Peyer's patch (tissue), 4 donors: Measurements from ENCODE around the gene CDC42SE2. TPM values are rescaled to one million over a fixed set of nuclear protein-coding genes. Genes with fewer than 3 reads are reported as not detected.

ENCODE experiments used
- DNase-seq, 3 donors: peaks; one replicate each; pipeline ENCODE4 v3.0.0-alpha.2; 2017 to 2019
- H3K27ac ChIP-seq, 4 donors: fragments of 200-600 bp; sonication (generic); one replicate each; pipeline ENCODE4 v1.5.1; 2016 to 2019
- H3K27me3 ChIP-seq, 2 donors: fragments of 200-600 bp; sonication (generic); one replicate each; pipeline ENCODE4 v1.5.1; 2019
- H3K36me3 ChIP-seq, 3 donors: fragments of 200-600 bp; sonication (generic); one replicate each; pipeline ENCODE4 v1.5.1; 2016 to 2019
- H3K4me1 ChIP-seq, 4 donors: fragments of 200-600 bp; sonication (generic); one replicate each; pipeline ENCODE4 v1.5.1; 2016 to 2019
- H3K4me3 ChIP-seq, 4 donors: fragments of 200-600 bp; sonication (generic); 1 replicate in 3 of 4; 2 replicates in 1 of 4; pipeline ENCODE4 v1.5.1; 2016 to 2019; ENCODE audit warnings: mild to moderate bottlenecking in 1 of 4
- H3K9me3 ChIP-seq, 4 donors: fragments of 200-600 bp; sonication (generic); one replicate each; pipeline ENCODE4 v1.5.1; 2016 to 2019; ENCODE audit warnings: mild to moderate bottlenecking in 1 of 4
- CTCF ChIP-seq, 6 experiments: fragments of 450-650 bp in 4 of 6; fragments of 200-600 bp in 2 of 6; sonication (generic) in 1 of 6; IDR thresholded peaks; one replicate each; pipeline ENCODE4 v1.5.1; 2017 to 2019; ENCODE audit warnings: antibody characterized with exemption in 6 of 6, mild to moderate bottlenecking in 3 of 6, moderate library complexity in 1 of 6
- POLR2A ChIP-seq, 2 donors: fragments of 450-650 bp; IDR thresholded peaks; one replicate each; pipeline ENCODE4 v1.5.1; 2017; ENCODE audit warnings: antibody characterized with exemption in 2 of 2, mild to moderate bottlenecking in 2 of 2, moderate library complexity in 2 of 2
- total RNA-seq, 4 donors: library from RNA; depleted of rRNA; stranded (reverse); fragments of >200 nt; gene quantifications; one replicate each; pipeline ENCODE4 v1.1.0, GENCODE V29; 2016

The CDC42SE2 gene
- total RNA-seq, 4 donors from 2014 or later = 49.9 to 125 (median 91.4) TPM

GRCh38 chr5:131316822-131317221 lies 53.0 kb downstream of the CDC42SE2 start:
- DNase-seq = no peak
- H3K9me3 ChIP-seq = no peaks in the 10 kb centered on the region
- H3K4me3 ChIP-seq = no peak overlapping the region
- no peak for TF ChIP-seq CTCF (IDR thresholded peaks at IDR 0.05)
- H3K36me3 ChIP-seq = peaks cover 0 to 15% (median 0%) of the 10 kb centered on the region in 3 donors
- no peaks in the 10 kb centered on the region for H3K27me3 ChIP-seq
- no peak overlapping the region for H3K27ac ChIP-seq
- peaks cover 0 to 26% (median 0%) of the 10 kb centered on the region in 4 donors for H3K4me1 ChIP-seq

- H3K36me3 ChIP-seq = peaks cover 0 to 15% (median 0%) of the 10 kb centered on the region in 3 donors
- H3K4me1 ChIP-seq = peaks cover 0 to 19% (median under 1%) of the 10 kb centered on the region in 4 donors
- TF ChIP-seq CTCF (IDR thresholded peaks at IDR 0.05) (no peak), POLR2A (IDR thresholded peaks at IDR 0.05) (no peak)
- no peak overlapping the region for H3K4me3 ChIP-seq
- H3K9me3 ChIP-seq = no peaks in the 10 kb centered on the region
- DNase-seq = no peak
- no peak overlapping the region for H3K27ac ChIP-seq
- no peaks in the 10 kb centered on the region for H3K27me3 ChIP-seq
Measured at GRCh38 chr5:131318455-131318854, 54.6 kb downstream of the CDC42SE2 start.

GRCh38 chr5:131321066-131321465 lies 57.2 kb downstream of the CDC42SE2 start:
- Histone ChIP-seq H3K4me1 (peaks cover 0 to 18% (median 7%) of the 10 kb centered on the region in 4 donors), H3K36me3 (peaks cover 0 to 14% (median 0%) of the 10 kb centered on the region in 3 donors), H3K27ac (no peak overlapping the region), H3K4me3 (no peak overlapping the region), H3K27me3 (no peaks in the 10 kb centered on the region), H3K9me3 (no peaks in the 10 kb centered on the region)
- DNase-seq = no peak
- TF ChIP-seq POLR2A (IDR thresholded peaks at IDR 0.05) (no peak), CTCF (IDR thresholded peaks at IDR 0.05) (no peak)

- Histone ChIP-seq H3K36me3 (peaks cover 0 to 10% (median 0%) of the 10 kb centered on the region in 3 donors), H3K27me3 (no peaks in the 10 kb centered on the region), H3K4me1 (peaks cover 0 to 18% (median 8%) of the 10 kb centered on the region in 4 donors), H3K27ac (no peak overlapping the region), H3K9me3 (no peaks in the 10 kb centered on the region), H3K4me3 (no peak overlapping the region)
- TF ChIP-seq CTCF (IDR thresholded peaks at IDR 0.05) (no peak), POLR2A (IDR thresholded peaks at IDR 0.05) (no peak)
- DNase-seq = no peak
Measured at GRCh38 chr5:131322926-131323325, 59.1 kb downstream of the CDC42SE2 start.

GRCh38 chr5:131323378-131323777 lies 59.5 kb downstream of the CDC42SE2 start:
- no peak overlapping the region for H3K27ac ChIP-seq
- TF ChIP-seq POLR2A (IDR thresholded peaks at IDR 0.05) = no peak
- no peak for TF ChIP-seq CTCF (IDR thresholded peaks at IDR 0.05)
- H3K9me3 ChIP-seq = no peaks in the 10 kb centered on the region
- H3K36me3 ChIP-seq = peaks cover 0 to 7% (median 0%) of the 10 kb centered on the region in 3 donors
- no peak overlapping the region for H3K4me3 ChIP-seq
- H3K4me1 ChIP-seq = peaks cover 0 to 20% (median 9%) of the 10 kb centered on the region in 4 donors
- DNase-seq = no peak
- H3K27me3 ChIP-seq = no peaks in the 10 kb centered on the region

GRCh38 chr5:131324303-131324702 lies 60.5 kb downstream of the CDC42SE2 start:
- no peak for TF ChIP-seq CTCF (IDR thresholded peaks at IDR 0.05)
- TF ChIP-seq POLR2A (IDR thresholded peaks at IDR 0.05) = no peak
- no peak for DNase-seq
- Histone ChIP-seq H3K27ac (no peak overlapping the region), H3K27me3 (no peaks in the 10 kb centered on the region), H3K4me1 (peaks cover 0 to 29% (median 9%) of the 10 kb centered on the region in 4 donors), H3K36me3 (peaks cover 0 to 1% (median 0%) of the 10 kb centered on the region in 3 donors), H3K4me3 (no peak overlapping the region), H3K9me3 (no peaks in the 10 kb centered on the region)
